HUDEP-2 (cell line): ENCODE results near the gene ADSL.

Experiments
- DNase-seq, 76 experiments: peaks; one replicate each; lab custom pipeline; 2025; ENCODE audit not compliant: unreplicated experiment in 76 of 76; lab: John Stamatoyannopoulos, UW

ADSL gene

DNA sequence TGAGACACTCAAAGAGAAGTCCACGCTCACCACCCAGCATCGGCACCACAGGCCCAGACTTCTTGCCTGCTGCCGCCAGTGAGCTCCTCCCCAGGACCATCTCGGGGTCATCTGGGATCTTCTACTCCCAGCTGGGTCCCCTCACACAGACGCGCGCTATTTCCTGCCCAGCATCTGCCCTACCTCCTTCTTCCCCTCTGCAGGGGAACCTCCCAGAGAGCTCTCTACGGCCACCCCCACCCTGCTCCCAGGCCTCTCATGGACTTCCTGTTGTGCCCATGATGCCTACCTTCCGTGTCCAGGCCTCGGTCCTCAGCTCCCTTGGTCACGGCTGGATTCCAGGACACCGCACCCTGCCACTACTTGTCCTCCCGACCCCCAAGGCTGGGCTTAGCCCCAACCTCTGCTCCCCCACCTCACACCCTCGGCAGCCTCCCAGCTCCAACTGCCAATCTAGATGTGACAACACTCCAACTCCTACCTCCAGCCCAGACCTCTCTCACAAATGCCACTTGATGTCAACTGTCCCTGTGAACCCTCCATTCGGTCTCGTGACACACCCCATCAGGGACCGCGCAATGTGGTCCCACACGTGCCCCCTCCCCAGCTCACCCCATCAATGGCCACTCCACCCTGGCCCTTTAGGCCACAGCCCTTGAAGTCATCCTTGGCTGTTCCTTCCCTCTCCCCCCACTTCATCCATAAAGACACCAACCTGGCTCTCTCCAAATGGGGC lies 69.4 kb downstream of the ADSL start:
- peak in 1 of 76 experiments; percentile 2 for DNase-seq

DNA sequence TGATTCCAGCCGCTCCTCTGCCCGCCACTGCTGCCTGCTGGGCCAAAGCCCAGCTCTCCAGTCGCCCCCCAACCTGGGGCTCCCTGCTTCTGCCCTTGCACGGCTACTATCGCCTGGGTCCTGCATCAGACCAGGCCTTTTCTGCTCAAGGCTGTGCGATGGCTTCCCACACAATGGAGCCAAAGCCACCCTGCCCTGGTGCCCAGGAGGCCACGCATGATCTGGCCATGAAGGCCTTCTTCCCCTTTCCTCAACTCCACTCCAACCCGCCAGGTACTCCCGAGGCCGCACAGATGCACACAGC lies 69.9 kb downstream of the ADSL start:
- DNase-seq = no peak

DNA sequence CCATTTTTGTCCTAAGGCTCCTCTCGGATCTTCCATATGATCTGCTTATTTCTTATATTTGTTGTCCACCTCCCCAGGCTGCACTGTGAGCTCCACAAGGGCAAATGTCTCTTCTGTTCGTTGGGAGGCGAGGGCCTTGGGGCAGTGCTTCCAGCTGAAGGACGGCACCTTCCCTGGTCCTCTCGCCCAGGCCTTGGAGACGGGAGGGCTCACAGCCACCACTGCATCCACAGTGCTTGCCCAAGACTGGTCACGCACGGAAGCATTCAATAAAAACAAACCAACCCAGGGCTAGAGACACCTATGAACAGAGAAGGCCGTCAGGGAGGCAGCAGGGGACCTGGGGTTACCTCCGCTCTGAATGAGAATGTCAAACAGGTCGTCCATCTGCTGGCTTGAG lies 70.3 kb downstream of the ADSL start:
- DNase-seq = no peak

DNA sequence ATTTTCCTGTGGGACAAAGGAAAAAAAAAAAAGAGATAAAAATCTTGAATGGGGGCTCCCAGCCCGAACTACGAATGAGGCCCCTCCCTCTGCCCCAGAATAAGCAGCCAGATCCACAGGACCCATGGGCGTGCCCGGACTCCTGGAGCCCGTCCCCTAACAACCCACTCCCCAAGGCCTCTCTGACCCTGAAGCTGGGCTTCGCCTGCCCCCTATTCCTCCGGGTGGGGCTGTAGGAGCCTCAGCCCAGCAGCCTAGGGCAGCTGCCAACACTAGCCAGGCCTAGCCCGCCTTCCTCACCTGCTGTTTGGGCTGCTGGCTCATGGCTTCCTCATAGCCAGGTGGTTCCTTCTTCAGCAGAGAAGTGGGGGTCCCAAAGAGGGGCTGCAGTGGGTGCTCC lies 70.7 kb downstream of the ADSL start:
- no peak for DNase-seq

DNA sequence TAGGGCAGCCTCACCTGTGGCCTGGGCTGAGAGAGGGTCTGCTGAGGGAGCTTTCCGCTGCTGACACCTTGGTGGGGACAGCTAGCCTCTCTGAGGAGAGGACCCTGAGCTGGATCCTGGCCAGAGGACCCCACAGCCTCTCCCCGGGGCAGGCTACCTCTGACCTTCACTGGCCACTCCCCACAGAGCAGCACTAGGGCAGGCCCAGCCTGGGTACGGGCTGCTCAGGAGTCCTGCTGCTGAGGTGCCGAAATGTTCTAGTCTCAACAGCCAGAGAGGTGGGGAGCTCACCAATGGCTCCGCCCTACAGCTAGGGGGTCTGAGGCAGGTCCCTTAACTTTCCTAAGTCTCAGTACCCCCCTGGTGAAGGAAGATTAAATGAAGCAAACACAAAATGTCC lies 71.6 kb downstream of the ADSL start:
- DNase-seq = no peak

DNA sequence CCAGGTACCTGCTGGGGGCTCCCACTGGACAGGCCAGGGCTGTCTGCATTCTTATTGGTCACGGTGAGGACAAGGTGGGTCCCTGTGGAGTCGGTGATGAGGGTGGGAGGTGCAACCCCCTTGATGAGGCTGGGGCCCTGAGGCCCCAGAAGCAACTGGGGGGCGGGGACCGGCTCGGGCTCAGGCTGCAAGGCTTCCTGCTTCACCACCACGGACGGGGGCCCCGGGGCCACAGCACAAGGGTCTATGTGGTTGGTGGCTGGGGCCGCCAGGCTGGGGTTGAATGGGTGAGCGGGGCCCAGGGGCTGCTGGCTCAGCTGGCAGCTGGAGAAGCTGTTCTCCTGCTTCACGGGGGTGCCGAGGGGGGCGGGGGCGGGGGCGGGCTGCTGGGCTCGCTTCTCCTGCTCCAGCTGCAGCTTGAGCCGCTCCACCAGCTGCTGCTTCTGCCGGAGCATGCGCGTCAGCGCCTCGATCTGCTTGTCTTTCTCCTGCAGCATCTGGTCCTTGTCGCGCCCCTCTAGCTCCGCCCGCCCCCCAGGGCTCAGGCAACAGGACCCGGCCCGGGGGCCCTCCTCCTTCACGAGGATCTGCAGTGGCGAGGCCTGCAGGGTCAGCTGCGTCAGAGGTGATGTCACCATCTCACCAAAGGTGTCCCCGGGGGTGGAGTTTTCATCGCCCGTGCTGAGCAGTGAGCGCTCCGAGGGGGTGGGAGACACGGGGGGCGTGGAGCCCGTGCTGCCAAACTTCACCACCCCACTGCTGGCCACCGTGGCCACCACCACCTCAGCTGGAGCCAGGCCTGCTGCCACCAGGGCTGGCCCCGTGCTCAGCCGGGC lies 72.3 kb downstream of the ADSL start:
- no peak for DNase-seq

DNA sequence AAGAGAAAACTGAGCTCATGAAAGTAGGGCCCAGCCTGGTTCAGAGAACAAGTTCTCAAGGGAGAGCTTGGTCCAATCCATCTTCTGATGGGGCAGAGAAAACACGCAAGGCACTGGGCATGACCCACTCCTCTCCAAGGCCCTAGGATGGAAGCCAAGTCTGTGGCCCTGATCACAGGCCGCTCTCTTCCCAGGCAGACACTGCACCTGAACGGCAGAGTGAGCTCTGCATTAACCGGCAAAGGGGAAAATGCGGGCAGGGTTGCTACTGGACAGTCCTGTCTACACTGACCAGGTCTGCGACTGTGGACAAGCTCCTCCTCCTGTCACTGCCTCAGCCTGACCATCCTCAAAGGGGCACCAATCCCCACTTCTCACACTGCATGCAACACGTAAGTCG lies 73.4 kb downstream of the ADSL start:
- DNase-seq = no peak

DNA sequence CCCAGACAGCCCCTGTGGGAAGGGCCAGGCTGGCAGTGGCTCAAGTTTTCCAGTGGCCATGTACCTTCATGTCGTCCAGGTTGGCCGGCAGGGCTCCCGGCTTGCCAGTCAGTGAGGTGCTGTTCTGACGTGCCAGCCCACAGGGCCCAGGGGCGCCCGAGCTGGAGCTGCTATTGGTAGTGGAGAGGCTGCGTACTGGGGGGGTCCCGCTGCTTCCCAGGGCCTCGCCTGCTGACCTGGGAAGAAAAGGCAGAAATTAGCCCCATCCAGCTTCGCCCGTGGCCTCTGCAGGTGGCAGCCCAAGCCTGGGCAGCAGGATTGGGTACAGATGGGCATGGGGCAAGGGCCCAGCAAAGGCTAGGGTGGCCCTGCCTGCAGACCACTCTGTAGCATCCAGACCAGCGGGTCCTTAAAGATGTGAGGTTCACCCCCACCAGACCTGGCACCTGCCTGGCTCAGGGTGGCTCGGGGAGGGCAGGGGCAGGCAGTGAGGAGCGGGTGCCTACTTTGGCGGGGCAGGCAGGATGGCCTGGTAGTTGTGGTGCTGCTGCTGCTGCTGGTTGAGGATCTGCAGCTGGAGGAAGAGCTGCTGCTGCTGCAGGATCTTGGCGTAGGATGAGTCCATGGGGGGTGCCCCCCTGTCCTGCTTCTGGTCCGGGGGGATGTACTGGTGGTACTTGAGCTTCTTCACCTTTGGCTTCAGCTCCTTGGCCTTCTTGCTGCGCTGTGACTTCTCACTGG lies 74.2 kb downstream of the ADSL start:
- no peak for DNase-seq

DNA sequence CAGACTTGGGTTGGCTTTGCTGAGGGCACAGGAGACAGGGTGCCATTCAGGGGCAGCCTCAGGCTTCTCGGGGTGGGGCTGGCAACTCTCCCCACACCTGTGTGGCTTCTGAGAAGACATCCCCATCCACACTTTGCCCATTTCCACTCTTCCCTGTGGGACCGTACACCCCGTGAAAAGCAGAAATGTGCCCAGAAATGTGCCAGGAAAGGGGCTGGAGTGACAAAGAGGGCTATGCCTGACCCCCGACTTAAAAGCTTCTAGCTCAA lies 74.7 kb downstream of the ADSL start:
- DNase-seq = no peak

DNA sequence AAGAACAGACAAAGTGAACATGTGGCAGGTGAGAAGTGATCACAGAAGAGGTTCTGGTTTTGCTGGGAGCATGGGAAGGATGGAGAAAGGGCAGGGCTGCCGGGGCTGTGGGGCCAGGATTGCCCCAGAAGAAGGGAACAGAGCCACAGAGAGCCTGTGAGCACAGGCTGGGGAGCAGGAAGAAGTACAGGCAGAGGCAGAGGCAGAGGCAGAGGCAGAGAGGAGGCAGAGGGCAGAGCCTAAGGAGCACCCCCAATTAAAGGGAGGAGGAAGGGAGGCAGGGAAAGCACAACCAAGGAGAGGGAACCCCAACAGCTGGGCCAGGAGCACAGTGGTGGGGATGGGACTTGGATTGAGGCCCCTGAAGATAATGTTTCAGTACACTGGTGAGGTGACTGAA lies 75.6 kb downstream of the ADSL start:
- DNase-seq = no peak

DNA sequence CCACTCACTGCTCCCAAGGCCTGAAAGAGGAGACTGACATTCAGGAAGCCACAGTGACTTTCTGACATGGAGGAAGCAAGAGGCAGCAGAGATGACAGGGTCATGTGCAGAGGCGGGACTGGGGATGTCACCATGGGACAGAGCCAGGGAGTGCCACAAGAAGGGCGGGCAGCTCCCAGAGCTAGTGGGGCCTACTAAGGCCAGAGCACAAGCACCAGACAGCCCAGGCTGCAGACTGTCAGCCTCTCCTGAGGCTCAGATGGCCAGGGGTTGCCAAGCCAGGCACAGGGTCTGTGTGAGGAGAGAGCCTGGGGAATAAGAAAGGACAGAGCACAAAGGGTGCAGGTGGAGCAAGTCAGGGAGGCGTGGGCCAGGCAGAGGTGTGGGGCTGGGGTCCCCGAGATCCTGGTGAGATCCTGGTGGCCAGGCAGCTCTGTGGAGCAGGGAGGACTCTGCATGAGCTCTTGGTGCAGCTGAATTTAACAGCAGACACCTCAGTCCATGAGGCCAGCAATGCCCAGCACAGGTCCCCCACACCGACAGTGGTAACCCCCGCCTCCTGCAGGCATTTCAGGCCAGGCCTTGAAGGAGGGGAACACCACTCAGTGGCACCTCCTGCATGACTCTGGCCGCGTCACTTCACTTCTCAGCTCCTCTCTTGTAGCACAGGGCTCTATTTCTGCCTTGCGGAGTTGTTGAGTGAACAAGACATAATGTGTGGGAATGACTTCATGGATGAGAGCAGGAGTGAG lies 76.4 kb downstream of the ADSL start:
- DNase-seq = peak in 6 of 76 experiments; percentile 4 to 20 (median 8)

DNA sequence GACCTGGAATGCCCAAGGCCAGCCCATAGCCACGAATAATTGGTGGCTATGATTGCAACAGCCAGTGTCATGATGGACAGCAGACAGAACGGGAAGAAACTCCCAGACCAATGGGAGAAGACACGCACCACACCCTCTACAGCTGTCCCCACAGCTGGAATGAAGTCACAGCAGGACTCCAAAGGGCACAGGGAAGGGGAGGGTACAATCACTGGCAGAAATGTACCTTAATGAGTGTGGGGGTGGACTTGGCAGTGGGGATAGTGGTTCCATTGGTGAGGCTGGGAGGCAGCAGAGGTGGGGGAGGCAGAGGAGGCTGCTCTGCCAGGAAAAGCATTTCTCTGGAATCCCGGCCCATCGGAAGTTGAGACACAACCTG lies 77.0 kb downstream of the ADSL start:
- DNase-seq = no peak

DNA sequence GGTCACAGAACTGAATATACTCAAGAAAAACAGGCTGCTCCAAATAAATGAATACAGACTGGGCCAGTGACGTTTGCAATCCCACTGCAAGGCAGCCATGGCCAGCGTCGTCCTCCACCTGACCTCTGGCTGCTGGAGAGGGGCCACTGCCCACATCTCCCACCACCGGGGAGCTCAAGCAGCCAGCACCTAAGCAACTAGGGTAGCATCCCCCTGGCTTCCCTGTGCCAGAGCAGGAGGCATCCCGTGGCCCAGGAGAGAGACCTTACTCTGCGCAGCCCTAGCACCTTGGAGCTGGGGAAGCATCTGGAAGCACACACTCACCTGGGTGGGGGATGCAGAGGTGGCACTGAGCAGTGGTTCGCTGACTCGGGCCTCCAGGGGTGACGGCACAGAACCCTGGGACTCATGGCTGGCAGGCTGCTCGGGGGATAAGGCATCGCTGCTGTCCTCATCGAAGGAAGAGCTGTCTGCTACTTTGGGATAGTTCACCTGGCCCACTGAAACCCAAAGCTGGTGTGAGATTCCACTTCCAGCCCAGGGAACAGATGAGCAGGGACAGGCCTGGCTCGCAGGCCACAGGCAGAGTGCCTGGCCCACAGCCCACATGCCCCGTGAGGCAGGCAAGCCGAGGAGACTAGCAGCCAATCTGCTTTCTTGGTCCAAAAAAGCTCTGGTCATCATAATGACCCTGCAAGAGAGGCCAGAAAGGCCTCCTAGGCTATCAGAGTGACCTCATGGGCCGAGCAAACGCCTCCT lies 77.8 kb downstream of the ADSL start:
- DNase-seq = no peak

DNA sequence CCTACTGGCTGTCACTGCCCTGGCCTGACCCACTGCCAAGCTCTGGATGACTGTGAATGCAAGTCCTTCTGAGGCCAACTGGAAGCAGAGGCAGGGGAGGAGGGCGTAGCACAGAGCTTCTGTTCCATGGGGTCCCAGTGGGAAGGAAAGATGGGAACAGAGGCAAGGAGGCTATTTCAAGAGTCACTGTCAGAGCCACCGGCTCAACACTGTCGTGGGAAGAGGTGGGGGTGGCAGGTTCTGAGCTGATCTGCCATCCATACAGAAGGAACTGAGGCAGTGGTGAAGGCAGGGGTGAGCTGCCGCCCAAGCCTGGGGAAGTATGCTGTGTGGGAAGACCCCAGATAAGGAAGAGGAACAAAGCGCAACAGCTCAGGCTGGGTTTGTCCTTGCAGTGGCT lies 78.8 kb downstream of the ADSL start:
- DNase-seq = no peak

DNA sequence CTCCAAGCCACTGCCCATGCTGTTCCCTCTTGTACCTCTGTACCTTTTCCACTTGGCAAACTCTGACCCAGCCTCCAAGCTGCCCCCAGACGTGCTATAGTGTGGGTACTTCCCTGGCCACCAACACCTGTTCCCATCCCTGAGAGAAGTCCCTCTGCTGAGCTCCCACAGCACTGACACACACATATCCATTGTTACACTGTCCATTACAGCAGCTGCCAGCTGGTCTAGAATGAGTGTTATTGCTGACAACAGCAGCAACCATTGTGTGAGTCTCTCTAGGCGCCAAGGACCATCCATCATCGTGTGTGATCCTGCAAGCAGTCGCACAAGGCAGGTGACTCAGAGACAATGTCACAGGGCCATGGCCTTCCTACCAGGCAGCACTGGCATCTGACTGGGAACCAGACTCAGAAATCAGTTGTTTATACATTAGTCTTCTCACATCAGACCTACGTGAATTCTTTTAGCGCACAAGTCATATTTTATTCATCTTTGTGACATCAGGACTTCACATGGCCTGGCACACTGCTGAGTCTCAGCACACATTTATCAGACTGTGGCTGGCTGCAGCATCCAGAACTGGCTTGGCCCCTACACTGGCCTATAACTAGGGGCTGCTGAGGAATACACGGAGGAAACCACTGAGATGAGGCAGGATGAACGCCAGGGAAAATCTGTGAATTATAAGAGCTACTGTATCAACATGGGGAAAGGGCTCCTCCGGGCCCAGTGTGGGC lies 80.5 kb downstream of the ADSL start:
- no peak for DNase-seq

DNA sequence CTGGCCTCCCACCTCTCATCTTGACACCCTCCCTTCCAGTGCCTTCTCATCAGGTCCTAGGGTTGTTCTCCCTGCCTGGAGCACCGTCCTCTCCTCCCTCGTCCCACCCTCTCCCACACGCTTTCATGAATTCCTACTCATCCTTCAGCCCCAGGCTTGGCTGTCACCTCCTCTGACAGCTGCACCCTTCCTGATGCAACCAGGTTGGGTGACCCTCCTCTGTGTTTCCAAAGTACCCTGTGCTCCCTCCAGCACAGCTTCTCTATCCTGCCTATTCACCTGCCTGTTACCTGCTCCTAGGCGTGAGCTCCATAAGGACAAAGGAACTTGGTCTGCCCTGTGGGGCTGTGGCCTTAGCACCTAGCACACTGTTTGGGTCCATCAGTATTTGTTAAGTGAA lies 82.5 kb downstream of the ADSL start:
- DNase-seq = no peak

DNA sequence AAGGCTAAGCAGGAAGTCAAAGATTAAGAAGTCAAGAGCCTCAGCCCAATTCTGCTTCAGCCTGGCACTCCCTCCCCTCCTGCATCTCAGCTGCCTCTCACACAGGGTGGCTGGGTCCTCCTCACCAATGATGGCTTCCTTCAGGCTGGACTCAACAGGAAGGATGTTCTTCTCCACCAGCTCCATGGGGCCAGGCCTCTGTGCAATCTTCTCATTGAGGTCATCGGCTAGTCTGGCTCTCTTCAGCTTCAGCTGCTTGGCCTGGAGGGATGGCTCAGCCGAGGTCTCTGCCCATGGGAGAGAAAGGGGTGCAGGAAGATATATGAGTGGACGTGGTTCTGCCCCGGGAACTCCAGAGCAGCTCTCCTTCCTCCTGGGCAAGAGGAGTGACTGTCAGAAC lies 83.2 kb downstream of the ADSL start:
- no peak for DNase-seq

DNA sequence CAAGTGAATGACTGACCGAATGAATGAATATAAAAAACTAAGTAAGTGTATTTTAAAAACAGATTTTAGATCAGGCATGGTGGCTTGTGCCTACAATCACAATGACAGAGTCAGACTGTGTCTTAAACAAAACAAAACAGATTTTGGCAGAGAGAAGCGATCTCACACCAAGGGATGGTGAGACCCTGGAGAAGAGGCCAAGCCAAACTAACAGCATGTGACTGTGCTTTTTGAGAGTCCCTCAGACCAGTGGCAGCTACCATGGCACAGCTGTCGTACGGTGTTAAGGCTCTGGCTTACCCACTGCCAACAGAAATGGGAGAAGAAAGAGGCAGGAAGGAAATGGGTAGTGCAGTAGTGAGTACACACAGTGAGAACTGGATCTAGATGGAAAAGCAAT lies 84.7 kb downstream of the ADSL start:
- DNase-seq = no peak

DNA sequence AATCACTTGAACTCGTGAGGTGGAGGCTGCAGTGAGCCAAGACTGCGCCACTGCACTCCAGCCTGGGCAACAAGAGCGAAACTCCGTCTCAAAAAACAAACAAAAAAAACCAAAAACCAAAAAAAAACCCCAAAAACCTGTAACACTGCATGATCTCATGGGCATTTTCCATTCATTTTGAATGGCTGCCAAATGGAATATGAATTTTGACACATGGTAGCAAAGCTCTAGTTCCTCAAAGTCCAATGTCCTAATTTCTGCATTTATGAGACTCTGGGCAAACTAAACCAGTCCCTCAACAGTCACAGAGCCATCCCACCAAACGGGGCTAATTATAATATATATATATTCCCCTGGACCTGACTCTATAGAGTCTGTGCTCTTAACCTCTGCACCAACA lies 85.9 kb downstream of the ADSL start:
- DNase-seq = no peak

DNA sequence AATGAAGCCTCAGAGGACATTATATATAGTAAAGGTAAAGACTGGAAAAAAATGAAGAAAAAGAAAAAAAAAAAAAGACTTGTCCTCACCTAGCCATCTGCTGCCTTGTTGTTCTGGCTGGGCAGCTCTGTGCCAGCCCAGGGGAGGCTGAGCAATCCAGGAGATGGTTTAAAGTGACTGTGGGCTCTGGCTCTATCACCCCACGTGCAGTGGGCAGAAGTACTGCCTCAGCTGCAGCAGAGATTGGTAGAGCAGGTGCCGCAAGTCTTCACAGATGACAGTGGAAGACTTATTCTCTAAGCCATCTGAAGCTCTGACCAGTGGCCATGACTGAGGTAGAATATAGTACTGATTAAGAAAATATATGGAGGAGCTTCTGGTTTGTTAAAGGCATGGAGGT lies 86.3 kb downstream of the ADSL start:
- no peak for DNase-seq
